GM08714 (cell line): ENCODE results near the gene ZNF467.

Experiments used
- H3K4me3 ChIP-seq: fragments of 200-500 bp; sonication (Bioruptor generic); 2 replicates; pipeline ENCODE4 v1.5.1; 2014; ENCODE audit warnings: mild to moderate bottlenecking, low read length, inconsistent platforms
- ZNF274 ChIP-seq: IDR thresholded peaks from 2 replicates; pipeline ENCODE4 v1.6.1; 2012; ENCODE audit warnings: mild to moderate bottlenecking, low read depth, low read length

The ZNF467 gene

GRCh38 chr7:149729983-149730801 is 43.2 kb downstream of the ZNF467 start:
- no peak overlapping the region for H3K4me3 ChIP-seq
- no peak for TF ChIP-seq ZNF274

- H3K4me3 ChIP-seq: no peak overlapping the region
- TF ChIP-seq ZNF274: no peak
These were observed 43.8 kb downstream of the ZNF467 start for GRCh38 chr7:149729586-149729982.

- TF ChIP-seq ZNF274: no peak
- H3K4me3 ChIP-seq: no peak overlapping the region
These were observed 44.7 kb downstream of the ZNF467 start for GRCh38 chr7:149728491-149729375.

- TF ChIP-seq ZNF274: no peak
- no peak overlapping the region for H3K4me3 ChIP-seq
These were observed 45.4 kb downstream of the ZNF467 start for GRCh38 chr7:149727899-149728476.

- no peak for TF ChIP-seq ZNF274
- no peak overlapping the region for H3K4me3 ChIP-seq
These were observed 46.1 kb downstream of the ZNF467 start for GRCh38 chr7:149727053-149727898.

GRCh38 chr7:149725916-149726315 is 47.5 kb downstream of the ZNF467 start:
- H3K4me3 ChIP-seq: no peak overlapping the region
- no peak for TF ChIP-seq ZNF274

GRCh38 chr7:149725426-149725821 is 48.0 kb downstream of the ZNF467 start:
- no peak for TF ChIP-seq ZNF274
- H3K4me3 ChIP-seq: no peak overlapping the region

GRCh38 chr7:149724661-149725425 is 48.5 kb downstream of the ZNF467 start:
- no peak for TF ChIP-seq ZNF274
- H3K4me3 ChIP-seq: no peak overlapping the region

GRCh38 chr7:149723795-149724495 is 49.4 kb downstream of the ZNF467 start:
- no peak for TF ChIP-seq ZNF274
- H3K4me3 ChIP-seq: no peak overlapping the region

GRCh38 chr7:149723082-149723767 is 50.2 kb downstream of the ZNF467 start:
- no peak for TF ChIP-seq ZNF274
- no peak overlapping the region for H3K4me3 ChIP-seq

- no peak overlapping the region for H3K4me3 ChIP-seq
- TF ChIP-seq ZNF274: no peak
These were observed 50.9 kb downstream of the ZNF467 start for GRCh38 chr7:149722356-149722957.
